HCT116 (cell line): ENCODE data around the gene INPP4A. TPM values are rescaled to one million over a fixed set of nuclear protein-coding genes. Genes with fewer than 3 reads are reported as not detected.

Source experiments
- ATAC-seq: fragments of 200-7000 bp; cut with Tn5 transposase; 2 replicates; pipeline ENCODE4 v1.9.1; 2020; ENCODE audit warnings: mild to moderate bottlenecking, moderate library complexity
- BruUV-seq: library from RNA; stranded (reverse); fragments of 400-500 nt; replicated peaks from 2 replicates; lab custom pipeline; 2021; lab: Mats Ljungman, UMichigan
- CTCF ChIA-PET: fragments of 300-600 bp; sonication (Branson Sonifier 250); formaldehyde crosslinking; loops from one replicate; lab custom pipeline; 2021; ENCODE audit warnings: antibody characterized with exemption; lab: Charles Lee
- POLR2A ChIA-PET: fragments of 300-600, 350-600 bp; sonication (Branson Sonifier 250); formaldehyde crosslinking; loops from one replicate; lab custom pipeline; 2021; ENCODE audit warnings: antibody characterized with exemption; lab: Charles Lee
- RAD21 ChIA-PET, 2 experiments: fragments of 300-600 bp; sonication (Branson Sonifier 250); formaldehyde crosslinking; loops; one replicate each; lab custom pipeline; 2023; ENCODE audit warnings: low total read pairs in 2 of 2; ENCODE audit not compliant: uncharacterized antibody in 2 of 2, unreplicated experiment in 2 of 2, low non-redundant PET in 1 of 2; lab: Charles Lee
- DNase-seq: peaks from one replicate; pipeline ENCODE4 v3.0.0-alpha.2; 2010; ENCODE audit warnings: low read depth, low spot score
- H2AFZ ChIP-seq: fragments of 200-600 bp; shearing (Covaris generic), sonication (generic); 2 replicates; pipeline ENCODE4 v1.6.1; 2017; ENCODE audit warnings: low read depth, mixed run types, mixed read lengths, antibody characterized with exemption, low read length; ENCODE audit not compliant: poor library complexity, severe bottlenecking
- H3K27ac ChIP-seq: 2 replicates; pipeline ENCODE4 v1.5.1; 2012; ENCODE audit warnings: low read depth, low read length
- H3K27me3 ChIP-seq: fragments of 200-600 bp; sonication (generic); 2 replicates; pipeline ENCODE4 v1.6.1; 2016; ENCODE audit warnings: mixed run types, low read length, mixed read lengths; ENCODE audit not compliant: insufficient read depth
- H3K36me3 ChIP-seq, 2 experiments: fragments of 200-500 bp in 1 of 2; fragments of 200-600 bp in 1 of 2; sonication (Bioruptor generic) in 1 of 2; sonication (generic) in 1 of 2; 2 replicates each; pipeline versions ENCODE4 v1.5.1 to v1.6.1; 2014 to 2016; ENCODE audit warnings: low read length in 2 of 2, inconsistent platforms in 1 of 2, mixed read lengths in 1 of 2, mixed run types in 1 of 2; ENCODE audit not compliant: insufficient read depth in 2 of 2, control insufficient read depth in 1 of 2
- H3K4me1 ChIP-seq, 2 experiments: fragments of 200-600 bp in 1 of 2; sonication (generic) in 1 of 2; 2 replicates each; pipeline versions ENCODE4 v1.5.1 to v1.6.1; 2012 to 2017; ENCODE audit warnings: low read length in 2 of 2, inconsistent platforms in 1 of 2, mild to moderate bottlenecking in 1 of 2, mixed read lengths in 1 of 2, mixed run types in 1 of 2, moderate library complexity in 1 of 2; ENCODE audit not compliant: insufficient read depth in 2 of 2, control insufficient read depth in 1 of 2
- H3K4me2 ChIP-seq: fragments of 200-600 bp; sonication (generic); 2 replicates; pipeline ENCODE4 v1.6.1; 2017; ENCODE audit warnings: mixed run types, low read length, mixed read lengths
- H3K4me3 ChIP-seq, 2 experiments: fragments of 200-600 bp in 1 of 2; sonication (generic) in 1 of 2; replicated peaks in 1 of 2; 2 replicates each; pipeline ENCODE4 v1.5.1; 2011 to 2016; ENCODE audit warnings: low read length in 2 of 2, control low read depth in 1 of 2, low read depth in 1 of 2, mild to moderate bottlenecking in 1 of 2, mixed read lengths in 1 of 2, mixed run types in 1 of 2
- H3K79me2 ChIP-seq: fragments of 200-600 bp; sonication (generic); 2 replicates; pipeline ENCODE4 v1.6.1; 2017; ENCODE audit warnings: mild to moderate bottlenecking, mixed run types, low read length, moderate library complexity, mixed read lengths; ENCODE audit not compliant: insufficient read depth
- H3K9ac ChIP-seq: fragments of 200-600 bp; sonication (generic); 2 replicates; pipeline ENCODE4 v1.6.1; 2016; ENCODE audit warnings: low read length, mixed read lengths
- H3K9me2 ChIP-seq: fragments of 200-600 bp; sonication (generic), shearing (Covaris generic); 2 replicates; pipeline ENCODE4 v1.6.1; 2017; ENCODE audit warnings: mixed run types, mild to moderate bottlenecking, moderate library complexity; ENCODE audit not compliant: insufficient read depth
- H3K9me3 ChIP-seq, 2 experiments: fragments of 200-500 bp in 1 of 2; fragments of 200-600 bp in 1 of 2; sonication (Bioruptor generic) in 1 of 2; sonication (generic) in 1 of 2; 2 replicates each; pipeline ENCODE4 v1.6.1; 2014 to 2017; ENCODE audit warnings: low read length in 2 of 2, mixed read lengths in 2 of 2, inconsistent platforms in 1 of 2, low read depth in 1 of 2, mild to moderate bottlenecking in 1 of 2, mixed run types in 1 of 2, moderate library complexity in 1 of 2; ENCODE audit not compliant: control insufficient read depth in 1 of 2, insufficient read depth in 1 of 2
- H4K20me1 ChIP-seq: fragments of 200-600 bp; sonication (generic), shearing (Covaris generic); 2 replicates; pipeline ENCODE4 v1.6.1; 2017; ENCODE audit warnings: mixed run types, mild to moderate bottlenecking, moderate library complexity; ENCODE audit not compliant: insufficient read depth
- CTCF ChIP-seq, 3 experiments: fragments of 200-600 bp in 1 of 3; sonication (generic) in 1 of 3; IDR thresholded peaks in 2 of 3; conservative IDR thresholded peaks in 1 of 3; 2 replicates each; pipeline ENCODE4 v1.5.1; 2012 to 2017; ENCODE audit warnings: low read depth in 2 of 3, low read length in 2 of 3, antibody characterized with exemption in 1 of 3, borderline replicate concordance in 1 of 3, control low read depth in 1 of 3, mild to moderate bottlenecking in 1 of 3, mixed read lengths in 1 of 3, mixed run types in 1 of 3, moderate library complexity in 1 of 3; ENCODE audit not compliant: insufficient read depth in 1 of 3
- ELF1 ChIP-seq: IDR thresholded peaks from 2 replicates; pipeline ENCODE4 v1.6.1; 2012; ENCODE audit warnings: low read depth, borderline replicate concordance
- EZH2phosphoT487 ChIP-seq: fragments of 200-600 bp; IDR thresholded peaks from 2 replicates; pipeline ENCODE4 v1.6.1; 2018; ENCODE audit warnings: antibody characterized with exemption, borderline replicate concordance
- MAX ChIP-seq: IDR thresholded peaks from 2 replicates; pipeline ENCODE4 v1.6.1; 2012
- POLR2AphosphoS5 ChIP-seq: IDR thresholded peaks from 2 replicates; pipeline ENCODE4 v1.6.1; 2011; ENCODE audit warnings: mild to moderate bottlenecking, low read depth, low read length, moderate library complexity
- RAD21 ChIP-seq: IDR thresholded peaks from 2 replicates; pipeline ENCODE4 v1.6.1; 2012; ENCODE audit warnings: low read depth, mild to moderate bottlenecking
- REST ChIP-seq: IDR thresholded peaks from 2 replicates; pipeline ENCODE4 v1.6.1; 2012; ENCODE audit warnings: low read depth
- SIN3A ChIP-seq: IDR thresholded peaks from 2 replicates; pipeline ENCODE4 v1.6.1; 2012; ENCODE audit warnings: low read depth
- SP1 ChIP-seq: IDR thresholded peaks from 2 replicates; pipeline ENCODE4 v1.6.1; 2012; ENCODE audit warnings: low read depth
- YY1 ChIP-seq: IDR thresholded peaks from 2 replicates; pipeline ENCODE4 v1.6.1; 2011; ENCODE audit warnings: low read length, low read depth, moderate library complexity, mild to moderate bottlenecking; ENCODE audit not compliant: insufficient replicate concordance; ENCODE audit errors: extremely low read depth
- ZBTB33 ChIP-seq: IDR thresholded peaks from 2 replicates; pipeline ENCODE4 v1.6.1; 2011; ENCODE audit warnings: mild to moderate bottlenecking, low read length, moderate library complexity; ENCODE audit not compliant: insufficient replicate concordance; ENCODE audit errors: extremely low read depth
- ZNF274 ChIP-seq: fragments of 200-500 bp; sonication (Bioruptor generic); IDR thresholded peaks from 2 replicates; pipeline ENCODE4 v1.6.1; 2014; ENCODE audit warnings: mild to moderate bottlenecking, low read depth, low read length, inconsistent platforms
- intact Hi-C: fragments of 100-400 bp; cut with micrococcal nuclease; formaldehyde crosslinking; loops from 2 replicates; pipeline ENCODE4 v1.10.0; 2022
- total RNA-seq: library from RNA; stranded (reverse); gene quantifications from one replicate; pipeline ENCODE4 v1.2.1, GENCODE V29; 2021; ENCODE audit not compliant: unreplicated experiment

The INPP4A gene
- total RNA-seq, 1 experiment from 2014 or later: 18.5 TPM

GRCh38 chr2:98476192-98476868 lies 31.7 kb downstream of the INPP4A start:
- no peak for DNase-seq
- ChIA-PET CTCF (no interaction called here), POLR2A (no interaction called here), RAD21 (no interaction called here)
- Histone ChIP-seq H3K9ac (no peak overlapping the region), H4K20me1 (no peaks in the 10 kb centered on the region), H3K9me2 (no peaks in the 10 kb centered on the region), H3K27ac (no peak overlapping the region), H3K27me3 (no peaks in the 10 kb centered on the region), H3K4me1 (no peaks in the 10 kb centered on the region; a peak in 1 of 4 replicates), H3K79me2 (peaks cover 13% of the 10 kb centered on the region; the same call in 1 of the 2 replicates), H3K9me3 (no peaks in the 10 kb centered on the region), H3K36me3 (no peaks in the 10 kb centered on the region), H2AFZ (no peak overlapping the region), H3K4me2 (no peak overlapping the region), H3K4me3 (no peak overlapping the region)
- intact Hi-C loops: no loop called here
- no peak for TF ChIP-seq ZBTB33
- TF ChIP-seq POLR2AphosphoS5: no peak
- TF ChIP-seq RAD21: no peak
- TF ChIP-seq MAX: no peak
- no peak for TF ChIP-seq EZH2phosphoT487
- no peak for TF ChIP-seq CTCF (IDR thresholded peaks at IDR 0.05 in 2 of 3, conservative IDR thresholded peaks at IDR 0.05 in 1 of 3; ENCODE audit: borderline replicate concordance in 1 of 3, insufficient read depth in 1 of 3, low read depth in 2 of 3, low read length in 2 of 3)
- TF ChIP-seq REST: no peak
- no peak for TF ChIP-seq ZNF274
- TF ChIP-seq YY1: no peak
- no peak for TF ChIP-seq SIN3A
- no peak for TF ChIP-seq ELF1
- TF ChIP-seq SP1: no peak
- no TSS peak for BruUV-seq
- no peak for ATAC-seq
